GM18505 (cell line): Measurements from ENCODE around the gene ZDHHC1.

Source experiments
- ATAC-seq: cut with Tn5 transposase; IDR thresholded peaks from one replicate; pipeline ENCODE4 v1.9.1; 2021; ENCODE audit not compliant: unreplicated experiment
- POLR2A ChIP-seq: IDR thresholded peaks from 4 replicates; pipeline ENCODE4 v1.6.1; 2011; ENCODE audit warnings: borderline replicate concordance; ENCODE audit not compliant: insufficient read depth, insufficient read length; ENCODE audit errors: extremely low read depth

ZDHHC1 gene, protein sequence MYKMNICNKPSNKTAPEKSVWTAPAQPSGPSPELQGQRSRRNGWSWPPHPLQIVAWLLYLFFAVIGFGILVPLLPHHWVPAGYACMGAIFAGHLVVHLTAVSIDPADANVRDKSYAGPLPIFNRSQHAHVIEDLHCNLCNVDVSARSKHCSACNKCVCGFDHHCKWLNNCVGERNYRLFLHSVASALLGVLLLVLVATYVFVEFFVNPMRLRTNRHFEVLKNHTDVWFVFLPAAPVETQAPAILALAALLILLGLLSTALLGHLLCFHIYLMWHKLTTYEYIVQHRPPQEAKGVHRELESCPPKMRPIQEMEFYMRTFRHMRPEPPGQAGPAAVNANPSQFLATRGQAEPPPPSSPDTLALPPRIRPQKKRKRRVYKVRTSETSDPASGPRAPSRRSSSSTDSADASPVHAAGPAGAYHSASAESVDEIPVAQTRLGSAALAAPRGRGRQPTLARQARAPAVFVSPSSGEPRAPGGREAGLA

GRCh38 chr16:67415872-67416793, at the start of gene ZDHHC1:
TSS of gene ZDHHC1 (minus strand) at chr16:67416477. CDS start at chr16:67407775, 8,702 bp downstream.
- no peak for TF ChIP-seq POLR2A
- ATAC-seq = peak; percentile 81

DNA sequence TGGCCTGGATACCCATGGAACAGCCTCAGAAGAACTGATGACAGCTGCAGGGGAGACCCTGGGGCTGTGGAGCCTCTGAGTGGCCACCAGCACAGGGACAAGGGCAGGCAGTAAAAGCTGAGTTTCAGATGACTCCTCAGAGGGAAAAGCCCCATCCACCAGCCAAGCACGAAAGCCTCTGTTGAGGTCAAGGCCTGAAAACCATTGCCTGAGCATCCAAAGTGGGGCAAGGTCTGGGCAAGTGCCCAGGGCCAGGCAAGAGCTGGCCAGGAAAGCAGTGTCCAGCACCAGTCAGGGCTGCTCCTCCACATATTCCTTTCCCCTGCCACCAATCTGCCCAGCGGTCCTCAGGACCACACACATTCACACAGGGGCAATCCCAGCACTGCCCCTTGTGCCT, 48.3 kb upstream of the ZDHHC1 start:
- TF ChIP-seq POLR2A = no peak
- no peak for ATAC-seq

GRCh38 chr16:67463691-67464090, 47.4 kb upstream of the ZDHHC1 start:
- no peak for TF ChIP-seq POLR2A
- ATAC-seq = no peak

GRCh38 chr16:67463059-67463458, 46.8 kb upstream of the ZDHHC1 start:
- no peak for TF ChIP-seq POLR2A
- ATAC-seq = no peak

- TF ChIP-seq POLR2A = no peak
- no peak for ATAC-seq
Observed at GRCh38 chr16:67462279-67462655, 46.0 kb upstream of the ZDHHC1 start.

- ATAC-seq = no peak
- TF ChIP-seq POLR2A = no peak
Observed at GRCh38 chr16:67461600-67462278, 45.5 kb upstream of the ZDHHC1 start.

DNA sequence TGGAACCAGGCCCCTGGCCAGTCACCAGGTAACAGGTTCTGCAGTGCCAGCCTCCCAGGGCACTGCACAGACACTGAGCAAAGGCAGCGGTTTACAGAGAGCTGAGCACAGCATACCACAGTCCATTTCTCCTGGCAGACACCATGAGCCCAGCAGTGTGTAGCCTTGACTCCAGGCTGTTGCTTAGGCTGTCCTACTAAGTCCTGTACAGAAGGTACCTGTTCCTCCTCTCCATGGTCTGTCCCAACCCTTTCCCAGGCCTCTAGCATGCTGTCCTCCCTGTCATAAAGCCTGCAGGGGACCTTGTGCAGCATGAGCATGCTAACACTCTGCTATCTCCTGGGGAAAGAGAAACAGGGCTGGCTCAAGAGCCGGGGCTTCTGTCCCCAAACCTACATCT, 44.7 kb upstream of the ZDHHC1 start:
- TF ChIP-seq POLR2A = no peak
- no peak for ATAC-seq

DNA sequence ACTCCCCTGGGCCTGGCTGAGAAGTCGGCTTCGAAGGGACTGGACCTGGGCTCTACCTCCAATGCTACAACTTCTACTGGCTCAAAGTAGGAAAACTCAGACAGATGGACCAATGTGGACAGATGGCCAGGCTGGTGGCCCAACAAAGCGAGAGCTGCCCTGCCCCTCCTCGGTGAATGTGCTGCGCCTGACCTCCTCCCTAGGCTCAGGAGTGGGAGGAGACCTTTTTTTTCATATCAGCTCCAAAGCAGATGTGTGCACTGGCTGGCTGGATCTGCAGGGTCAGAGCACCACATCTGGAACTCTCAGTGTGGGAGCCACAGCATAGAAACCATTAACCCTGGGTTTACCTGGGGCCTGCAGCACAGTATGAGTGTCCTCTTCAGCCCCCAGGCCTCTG, 43.9 kb upstream of the ZDHHC1 start:
- TF ChIP-seq POLR2A = no peak
- ATAC-seq = no peak

DNA sequence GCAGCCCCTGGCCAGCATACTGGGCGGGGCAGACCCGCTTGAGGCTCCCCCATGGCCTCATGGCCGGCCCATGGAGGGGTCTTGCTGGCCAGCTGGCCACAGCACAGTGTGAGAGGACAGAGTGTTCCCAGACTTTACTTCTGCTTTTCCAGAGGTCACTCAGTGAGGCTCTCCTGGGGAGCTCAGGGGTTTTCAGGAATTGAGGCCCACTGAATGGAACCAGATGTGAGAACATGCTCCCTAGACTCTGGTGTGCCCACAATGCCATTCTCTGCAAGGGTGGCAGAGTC, 43.5 kb upstream of the ZDHHC1 start:
- no peak for ATAC-seq
- no peak for TF ChIP-seq POLR2A

DNA sequence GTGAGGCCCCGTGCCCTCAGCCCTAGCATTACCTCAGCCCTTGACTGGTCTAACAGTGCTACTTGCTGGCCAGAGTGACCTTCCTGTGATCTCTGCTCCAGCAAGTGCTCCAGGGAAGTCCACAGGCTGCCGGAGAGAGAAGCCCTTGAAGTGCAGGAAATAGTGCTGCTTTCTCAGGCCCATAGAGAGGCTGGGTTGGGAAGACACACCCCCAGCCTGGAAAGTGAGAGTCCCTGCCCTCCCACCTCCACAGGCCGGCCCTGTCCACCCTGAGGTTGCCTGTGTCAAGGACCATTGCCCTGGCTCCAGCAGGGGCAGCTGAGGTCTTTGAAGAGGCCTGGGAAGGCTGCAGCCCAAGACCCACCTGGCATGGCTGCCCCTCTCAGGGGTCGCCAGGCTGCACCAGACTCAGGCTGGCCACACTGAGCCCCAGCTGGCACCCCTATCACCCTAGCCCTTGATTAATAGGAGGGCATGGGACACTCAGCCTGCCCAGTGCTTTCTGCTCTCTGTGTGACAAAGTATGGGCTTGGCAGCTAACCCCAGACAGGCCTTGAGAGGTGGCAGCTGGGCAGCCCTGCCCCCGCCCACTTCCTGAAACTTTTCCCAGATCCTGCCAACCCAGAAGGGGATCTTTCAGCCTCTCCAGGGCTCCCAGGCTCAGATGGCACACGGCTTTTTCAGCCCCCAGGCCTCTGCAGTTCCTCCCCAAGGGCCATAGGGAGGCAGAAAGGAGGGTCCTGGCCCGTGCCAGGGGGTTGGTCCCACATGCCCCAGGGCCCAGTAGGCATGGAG, 43.0 kb upstream of the ZDHHC1 start:
- ATAC-seq = no peak
- no peak for TF ChIP-seq POLR2A

DNA sequence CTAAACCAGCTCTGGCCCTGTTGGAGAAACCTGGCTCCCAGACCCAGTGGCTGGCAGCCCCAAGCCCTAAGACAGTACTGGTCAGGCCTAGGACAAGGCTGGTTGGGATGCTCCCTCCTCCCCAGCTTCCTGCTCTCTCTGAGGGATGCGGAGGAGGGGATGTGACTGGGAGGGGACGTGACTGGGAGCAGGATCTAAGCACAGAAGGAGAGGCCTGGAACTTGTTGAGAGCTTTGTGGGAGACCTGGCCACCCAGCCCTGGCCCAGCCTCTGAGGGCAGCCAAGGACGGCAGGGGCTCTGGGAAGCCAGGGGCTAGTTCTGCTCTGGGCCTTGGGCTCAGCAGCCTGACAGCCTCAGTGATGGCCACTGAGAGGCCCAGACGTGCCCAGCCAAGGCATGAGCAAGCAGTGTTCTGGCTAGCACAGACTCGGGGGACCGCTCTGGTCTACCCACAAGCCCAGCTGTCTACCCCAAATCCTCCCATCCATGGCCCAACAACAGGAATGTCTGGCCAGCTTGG, 41.9 kb upstream of the ZDHHC1 start:
- no peak for TF ChIP-seq POLR2A
- ATAC-seq = no peak

- no peak for TF ChIP-seq POLR2A
Observed at GRCh38 chr16:67457611-67458010, 41.3 kb upstream of the ZDHHC1 start.

DNA sequence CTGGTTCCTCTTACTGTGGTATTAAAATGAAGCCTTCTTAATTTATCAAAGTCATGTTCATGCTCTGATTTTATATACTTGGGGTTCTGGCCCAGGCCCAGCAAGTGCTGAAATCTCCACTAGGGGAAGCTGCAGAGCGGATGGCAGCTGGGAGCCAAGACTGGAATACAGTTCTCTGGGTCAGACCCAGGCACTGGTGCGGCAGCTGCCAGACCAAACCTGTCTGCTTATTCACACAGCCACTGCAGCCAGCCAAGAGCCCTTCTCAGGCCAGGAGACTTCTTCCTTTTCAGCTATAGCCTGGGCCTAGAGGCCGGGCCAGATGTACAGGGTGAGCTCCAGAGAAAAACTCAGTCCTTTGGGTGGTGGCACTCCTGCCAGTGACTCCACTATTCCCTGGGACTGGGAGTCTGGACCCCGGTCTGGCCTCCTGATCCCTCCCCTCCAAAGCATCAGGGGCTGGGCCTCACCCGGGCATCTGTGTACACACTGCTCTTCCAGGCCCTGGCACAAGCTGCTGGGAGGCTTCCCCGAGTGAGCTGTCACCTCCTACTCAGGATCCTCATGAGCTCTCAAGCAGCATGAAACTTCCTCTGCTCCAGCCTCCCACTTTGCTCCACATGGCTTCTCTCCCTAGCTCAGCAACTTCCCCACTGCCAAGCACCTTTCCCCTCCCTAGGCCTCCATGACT, 40.3 kb upstream of the ZDHHC1 start:
- no peak for ATAC-seq
- TF ChIP-seq POLR2A = no peak

More at GRCh38 chr16:67457611-67458010, 41.3 kb upstream of the ZDHHC1 start:
- ATAC-seq = no peak

DNA sequence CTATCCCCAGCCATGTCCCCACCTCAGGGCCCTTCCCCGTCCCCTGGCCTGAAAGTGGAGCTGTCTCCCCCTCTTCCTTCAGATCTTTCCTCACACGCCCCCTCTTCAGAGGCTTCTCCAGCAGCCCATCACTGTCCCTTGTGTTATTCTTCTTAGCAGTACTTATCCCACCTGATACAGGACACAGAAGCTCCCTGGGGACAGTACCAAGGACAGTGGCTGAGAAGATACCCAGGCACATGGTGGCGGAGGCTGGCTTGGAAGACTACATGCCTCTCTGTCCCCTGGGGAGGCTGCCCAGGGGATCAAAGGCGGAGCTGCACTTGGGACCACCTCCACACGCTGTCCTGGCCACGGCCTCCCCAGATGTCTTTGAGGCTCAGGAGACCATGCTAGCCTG, 38.6 kb upstream of the ZDHHC1 start:
- no peak for ATAC-seq

More for the DNA sequence above, 38.6 kb upstream of the ZDHHC1 start:
- no peak for TF ChIP-seq POLR2A
